GM18507 (cell line): ENCODE data around the gene ROBO3.

Experiments
- DNase-seq: peaks from one replicate; pipeline ENCODE4 v3.0.0; 2011; ENCODE audit warnings: low read depth; ENCODE audit not compliant: insufficient read length; ENCODE audit errors: extremely low spot score
- FAIRE-seq: peaks from 2 replicates; lab custom pipeline; 2011; peaks lifted over from hg19 to GRCh38; lab: Jason Lieb, UNC

ROBO3 gene

GRCh38 chr11:124889191-124890091 is 24.2 kb downstream of the ROBO3 start:
- FAIRE-seq (no peak), DNase-seq (no peak)

GRCh38 chr11:124890151-124890550 is 24.9 kb downstream of the ROBO3 start:
- FAIRE-seq = no peak
- DNase-seq = no peak

- FAIRE-seq = no peak
Measured at GRCh38 chr11:124890683-124891372, 25.6 kb downstream of the ROBO3 start.

GRCh38 chr11:124891373-124891861 is 26.2 kb downstream of the ROBO3 start:
- DNase-seq = no peak
- FAIRE-seq = no peak

More at GRCh38 chr11:124890683-124891372, 25.6 kb downstream of the ROBO3 start:
- no peak for DNase-seq

GRCh38 chr11:124892146-124892545 is 26.9 kb downstream of the ROBO3 start:
- DNase-seq = no peak
- FAIRE-seq = no peak

GRCh38 chr11:124892750-124893454 is 27.7 kb downstream of the ROBO3 start:
- FAIRE-seq (no peak), DNase-seq (no peak)

GRCh38 chr11:124893781-124894401 is 28.7 kb downstream of the ROBO3 start:
- no peak for FAIRE-seq
- DNase-seq = no peak

- no peak for FAIRE-seq
- DNase-seq = no peak
Measured at GRCh38 chr11:124894606-124895430, 29.6 kb downstream of the ROBO3 start.

GRCh38 chr11:124895471-124895971 is 30.3 kb downstream of the ROBO3 start:
- DNase-seq (no peak), FAIRE-seq (no peak)

- no peak for FAIRE-seq
- DNase-seq = no peak
Measured at GRCh38 chr11:124896071-124896750, 31.0 kb downstream of the ROBO3 start.

GRCh38 chr11:124896821-124897391 is 31.7 kb downstream of the ROBO3 start:
- DNase-seq = no peak
- no peak for FAIRE-seq

GRCh38 chr11:124897674-124898262 is 32.5 kb downstream of the ROBO3 start, which contains the start of gene ROBO4:
TSS of gene ROBO4 (minus strand) at chr11:124897865. CDS start at chr11:124897795, 70 bp downstream.
- FAIRE-seq = no peak
- no peak for DNase-seq

GRCh38 chr11:124898263-124898680 is 33.0 kb downstream of the ROBO3 start:
- DNase-seq (no peak), FAIRE-seq (no peak)

GRCh38 chr11:124898711-124899110 is 33.5 kb downstream of the ROBO3 start:
- no peak for FAIRE-seq
- no peak for DNase-seq

GRCh38 chr11:124899383-124900145 is 34.3 kb downstream of the ROBO3 start:
- DNase-seq (no peak), FAIRE-seq (no peak)

- FAIRE-seq = no peak
- DNase-seq = no peak
Measured at GRCh38 chr11:124900464-124900863, 35.2 kb downstream of the ROBO3 start.
